Hepatocyte (in vitro differentiated cells): ENCODE data around the gene FAT1. TPM values are rescaled to one million over a fixed set of nuclear protein-coding genes. Genes with fewer than 3 reads are reported as not detected.

ENCODE experiments used
- DNase-seq: peaks from one replicate; pipeline ENCODE4 v3.0.0-alpha.2; 2016; ENCODE audit warnings: low spot score
- H2AFZ ChIP-seq: fragments of 200-600 bp; sonication (generic); 2 replicates; pipeline ENCODE4 v1.6.0; 2016; ENCODE audit warnings: antibody characterized with exemption, mild to moderate bottlenecking
- H3K27ac ChIP-seq: fragments of 200-600 bp; sonication (generic); 2 replicates; pipeline ENCODE4 v1.5.1; 2016; ENCODE audit warnings: mild to moderate bottlenecking
- H3K27me3 ChIP-seq: fragments of 200-600 bp; sonication (generic); 2 replicates; pipeline ENCODE4 v1.6.1; 2016
- H3K36me3 ChIP-seq: fragments of 200-600 bp; sonication (generic); replicated peaks from 2 replicates; pipeline ENCODE4 v1.5.1; 2016; ENCODE audit warnings: low read depth; ENCODE audit not compliant: insufficient read depth
- H3K4me1 ChIP-seq: fragments of 200-600 bp; sonication (generic); 2 replicates; pipeline ENCODE4 v1.5.1; 2016; ENCODE audit warnings: mild to moderate bottlenecking, moderate library complexity; ENCODE audit not compliant: insufficient read depth
- H3K4me2 ChIP-seq: fragments of 200-600 bp; sonication (generic); 2 replicates; pipeline ENCODE4 v1.6.0; 2016
- H3K4me3 ChIP-seq: fragments of 200-600 bp; sonication (generic); 2 replicates; pipeline ENCODE4 v1.5.1; 2016; ENCODE audit warnings: mild to moderate bottlenecking
- H3K79me2 ChIP-seq: fragments of 200-600 bp; sonication (generic); 2 replicates; pipeline ENCODE4 v1.6.0; 2017; ENCODE audit warnings: mild to moderate bottlenecking
- H3K9me2 ChIP-seq: fragments of 200-600 bp; sonication (generic); replicated peaks from 2 replicates; pipeline ENCODE4 v1.6.0; 2017; ENCODE audit warnings: mild to moderate bottlenecking; ENCODE audit not compliant: insufficient read depth
- H3K9me3 ChIP-seq: fragments of 200-600 bp; sonication (generic); 2 replicates; pipeline ENCODE4 v1.5.1; 2016; ENCODE audit warnings: low read depth, mild to moderate bottlenecking
- H4K20me1 ChIP-seq: fragments of 200-600 bp; sonication (generic); 2 replicates; pipeline ENCODE4 v1.6.0; 2016; ENCODE audit warnings: mild to moderate bottlenecking; ENCODE audit not compliant: insufficient read depth, poor library complexity, severe bottlenecking
- EZH2 ChIP-seq: fragments of 200-600 bp; sonication (generic); IDR thresholded peaks from 2 replicates; pipeline ENCODE4 v1.6.1; 2016; ENCODE audit warnings: antibody characterized with exemption, mild to moderate bottlenecking, borderline replicate concordance
- EZH2phosphoT487 ChIP-seq: fragments of 200-600 bp; sonication (generic); IDR thresholded peaks from one replicate; pipeline ENCODE4 v1.6.1; 2018; ENCODE audit warnings: antibody characterized with exemption, mild to moderate bottlenecking, low read depth, moderate library complexity; ENCODE audit not compliant: unreplicated experiment, severe bottlenecking
- WGBS: methylation state at CpG from one replicate; pipeline ENCODE4 v1.1.6; 2016; ENCODE audit warnings: low lambda C conversion rate; ENCODE audit errors: missing lambda C conversion rate; 5-methylcytosine and 5-hydroxymethylcytosine counted together
- polyA plus RNA-seq: library from polyadenylated mRNA; unstranded; fragments of >200 nt; fragmentation: Nextera tagmentation; extraction: Ambion mirVana; gene quantifications from 2 replicates; pipeline ENCODE4 v1.2.1, GENCODE V29; 2016
- total RNA-seq: library from RNA; depleted of rRNA; stranded (reverse); fragments of >200 nt; gene quantifications from 2 replicates; pipeline ENCODE4 v1.2.3, GENCODE V29; 2014
- TF ChIP-seq, protein P1 (sequence below): fragments of 200-600 bp; sonication (generic); IDR thresholded peaks from 2 replicates; pipeline ENCODE4 v1.5.1; 2016; ENCODE audit warnings: antibody characterized with exemption, mild to moderate bottlenecking; ENCODE audit not compliant: poor library complexity

The FAT1 gene
- total and polyA plus RNA-seq, 2 experiments from 2014 or later, result 33.9 to 168 TPM

DNA sequence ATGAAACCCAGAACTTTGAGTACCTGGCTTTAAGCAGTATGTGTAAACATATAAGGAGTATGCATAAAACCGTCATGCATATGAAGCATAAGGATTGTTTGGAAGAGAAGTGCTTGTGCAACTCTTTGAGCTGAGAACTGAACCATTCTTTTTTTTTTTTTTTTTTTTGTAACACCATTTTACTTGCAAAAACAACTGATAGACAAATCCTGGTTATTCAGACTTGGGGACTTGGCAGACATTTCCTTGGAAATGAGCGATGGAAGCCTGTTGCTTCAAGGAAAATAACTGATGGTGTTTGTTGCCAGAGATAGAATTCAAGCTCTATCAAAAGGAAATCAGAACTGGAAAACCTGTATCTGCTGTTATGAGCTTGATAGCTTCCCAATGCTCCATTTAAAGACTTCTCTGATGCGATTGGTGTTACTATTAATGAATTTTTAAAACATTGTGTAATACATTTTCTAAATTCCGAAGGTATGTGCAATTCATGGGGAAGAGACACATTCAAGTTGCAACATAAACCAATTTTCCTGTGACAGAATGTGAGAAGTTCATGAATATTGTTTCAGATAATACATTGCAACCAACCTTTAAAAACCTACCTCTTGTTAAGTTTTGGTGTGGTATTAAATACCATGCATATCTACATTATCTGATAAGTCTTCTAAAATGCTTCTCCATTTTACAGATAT lies 47.0 kb upstream of the FAT1 start:
- Histone ChIP-seq H3K27me3 (no peaks in the 10 kb centered on the region), H2AFZ (no peak overlapping the region), H3K79me2 (no peaks in the 10 kb centered on the region), H3K9me3 (no peaks in the 10 kb centered on the region), H3K4me1 (no peaks in the 10 kb centered on the region), H3K27ac (no peak overlapping the region), H3K36me3 (no peaks in the 10 kb centered on the region), H3K4me3 (no peak overlapping the region), H3K4me2 (no peak overlapping the region), H3K9me2 (no peaks in the 10 kb centered on the region), H4K20me1 (no peaks in the 10 kb centered on the region)
- 92% methylated on average over 4 of the region's 4 CpGs for WGBS
- DNase-seq, result no peak
- TF ChIP-seq EZH2 (no peak), EZH2phosphoT487 (no peak)
- TF ChIP-seq, protein P1, sequence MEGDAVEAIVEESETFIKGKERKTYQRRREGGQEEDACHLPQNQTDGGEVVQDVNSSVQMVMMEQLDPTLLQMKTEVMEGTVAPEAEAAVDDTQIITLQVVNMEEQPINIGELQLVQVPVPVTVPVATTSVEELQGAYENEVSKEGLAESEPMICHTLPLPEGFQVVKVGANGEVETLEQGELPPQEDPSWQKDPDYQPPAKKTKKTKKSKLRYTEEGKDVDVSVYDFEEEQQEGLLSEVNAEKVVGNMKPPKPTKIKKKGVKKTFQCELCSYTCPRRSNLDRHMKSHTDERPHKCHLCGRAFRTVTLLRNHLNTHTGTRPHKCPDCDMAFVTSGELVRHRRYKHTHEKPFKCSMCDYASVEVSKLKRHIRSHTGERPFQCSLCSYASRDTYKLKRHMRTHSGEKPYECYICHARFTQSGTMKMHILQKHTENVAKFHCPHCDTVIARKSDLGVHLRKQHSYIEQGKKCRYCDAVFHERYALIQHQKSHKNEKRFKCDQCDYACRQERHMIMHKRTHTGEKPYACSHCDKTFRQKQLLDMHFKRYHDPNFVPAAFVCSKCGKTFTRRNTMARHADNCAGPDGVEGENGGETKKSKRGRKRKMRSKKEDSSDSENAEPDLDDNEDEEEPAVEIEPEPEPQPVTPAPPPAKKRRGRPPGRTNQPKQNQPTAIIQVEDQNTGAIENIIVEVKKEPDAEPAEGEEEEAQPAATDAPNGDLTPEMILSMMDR, result no peak

DNA sequence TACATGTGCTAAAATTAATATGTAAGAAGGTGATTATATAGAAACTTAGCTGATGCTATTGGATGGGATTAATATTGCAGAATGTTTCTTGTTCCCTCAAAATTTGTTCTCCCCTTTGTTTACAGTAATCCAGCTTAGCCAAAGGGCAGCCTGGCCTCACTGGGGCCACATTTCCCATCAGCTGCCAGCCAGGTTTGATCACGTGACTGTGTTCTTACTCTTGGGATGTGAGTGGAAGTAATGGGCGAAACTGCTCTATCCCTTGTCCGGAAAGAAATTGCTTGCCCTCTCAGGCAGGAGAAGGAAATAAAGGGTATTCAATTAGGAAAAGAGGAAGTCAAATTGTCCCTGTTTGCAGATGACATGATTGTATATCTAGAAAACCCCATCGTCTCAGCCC lies 44.1 kb upstream of the FAT1 start:
- H3K4me2 ChIP-seq, result no peak overlapping the region
- H3K4me1 ChIP-seq, result no peaks in the 10 kb centered on the region
- H4K20me1 ChIP-seq, result no peaks in the 10 kb centered on the region
- no peak overlapping the region for H2AFZ ChIP-seq
- no peaks in the 10 kb centered on the region for H3K9me2 ChIP-seq
- H3K36me3 ChIP-seq, result no peaks in the 10 kb centered on the region
- 96% methylated on average over 3 of the region's 4 CpGs for WGBS
- DNase-seq, result no peak
- H3K9me3 ChIP-seq, result no peaks in the 10 kb centered on the region
- H3K4me3 ChIP-seq, result no peak overlapping the region
- no peak overlapping the region for H3K27ac ChIP-seq
- no peaks in the 10 kb centered on the region for H3K79me2 ChIP-seq
- TF ChIP-seq EZH2phosphoT487 (no peak), EZH2 (no peak)
- TF ChIP-seq, protein P1, result no peak
- H3K27me3 ChIP-seq, result no peaks in the 10 kb centered on the region

DNA sequence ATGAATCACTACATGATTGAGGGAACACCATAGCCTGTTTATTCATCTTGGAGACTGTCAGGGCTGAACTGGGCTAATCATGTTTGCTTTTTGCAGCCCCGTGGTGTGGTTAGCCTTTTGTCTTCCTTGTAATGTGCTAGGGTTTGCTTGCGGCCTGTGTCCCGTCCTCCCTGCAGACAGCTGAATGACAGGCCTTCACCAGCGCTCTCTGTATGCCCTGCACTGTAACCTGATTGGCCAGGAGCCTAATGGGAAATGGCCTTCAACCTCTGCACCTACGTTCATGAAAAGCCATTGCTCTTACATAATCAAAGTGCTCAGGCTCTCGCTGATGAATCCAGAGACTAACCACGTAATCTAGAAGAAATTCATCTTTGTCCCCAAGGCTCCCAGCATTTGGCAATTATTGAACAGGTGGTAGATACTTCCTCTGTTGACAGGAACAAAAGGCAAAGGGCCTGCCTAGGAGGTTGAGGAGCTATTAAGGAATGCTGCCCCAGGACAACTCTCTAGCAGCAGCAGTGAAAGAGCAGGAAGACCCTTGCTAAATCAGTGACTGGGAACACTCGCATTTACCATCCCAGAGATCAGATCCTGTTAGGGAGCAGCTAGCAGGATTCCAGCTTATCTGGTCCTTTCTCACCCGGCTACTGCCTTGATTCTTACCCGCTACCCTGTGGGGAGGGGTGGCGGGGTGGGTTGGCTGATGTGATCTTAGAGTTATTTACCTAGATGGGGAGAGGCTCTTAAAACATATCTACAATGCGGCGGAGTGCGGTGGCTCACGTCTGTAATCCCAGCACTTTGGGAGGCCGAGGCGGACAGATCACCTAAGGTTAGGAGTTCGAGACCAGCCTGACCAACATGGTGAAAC lies 42.3 kb upstream of the FAT1 start:
- Histone ChIP-seq H3K4me1 (no peaks in the 10 kb centered on the region), H3K27ac (peak overlapping the region; percentile 69), H4K20me1 (no peaks in the 10 kb centered on the region), H3K79me2 (no peaks in the 10 kb centered on the region), H3K27me3 (no peaks in the 10 kb centered on the region), H3K36me3 (no peaks in the 10 kb centered on the region), H3K9me2 (no peaks in the 10 kb centered on the region), H2AFZ (no peak overlapping the region), H3K9me3 (no peaks in the 10 kb centered on the region), H3K4me3 (no peak overlapping the region), H3K4me2 (peak overlapping the region; percentile 4)
- TF ChIP-seq EZH2, result no peak
- TF ChIP-seq EZH2phosphoT487, result no peak
- TF ChIP-seq, protein P1, result no peak
- peak; percentile 63 for DNase-seq
- 65% methylated on average over 16 of the region's 18 CpGs for WGBS
